GM12878 (cell line): Measurements from ENCODE around the gene NUP54.

Experiments
- ASH2L ChIP-seq: fragments of 300-600, 200-600 bp; sonication (generic); IDR thresholded peaks from 2 replicates; pipeline ENCODE4 v1.6.1; 2017; ENCODE audit warnings: low read depth, mild to moderate bottlenecking, borderline replicate concordance
- CEBPB ChIP-seq, 2 experiments: fragments of 150-350 bp in 1 of 2; IDR thresholded peaks; 2 replicates each; pipeline ENCODE4 v1.6.1; 2012 to 2014; ENCODE audit warnings: low read depth in 2 of 2, low read length in 2 of 2, borderline replicate concordance in 1 of 2, inconsistent platforms in 1 of 2
- CTCF ChIP-seq, 3 experiments: IDR thresholded peaks in 2 of 3; conservative IDR thresholded peaks in 1 of 3; 2 replicates each; pipeline ENCODE4 v1.5.1; 2011; ENCODE audit warnings: low read depth in 3 of 3, low read length in 3 of 3, mild to moderate bottlenecking in 3 of 3, control low read depth in 2 of 3, moderate library complexity in 2 of 3, inconsistent platforms in 1 of 3, mixed read lengths in 1 of 3; ENCODE audit not compliant: control insufficient read depth in 2 of 3, insufficient read depth in 1 of 3; ENCODE audit errors: extremely low read depth in 1 of 3
- E4F1 ChIP-seq: fragments of 450-650 bp; IDR thresholded peaks from 2 replicates; pipeline ENCODE4 v1.6.1; 2018; ENCODE audit warnings: borderline replicate concordance, mild to moderate bottlenecking; ENCODE audit not compliant: partially characterized antibody
- EP300 ChIP-seq, 2 experiments: fragments of 150-350 bp in 1 of 2; IDR thresholded peaks; 2 replicates each; pipeline ENCODE4 v1.6.1; 2011 to 2012; ENCODE audit warnings: low read depth in 2 of 2, low read length in 2 of 2, borderline replicate concordance in 1 of 2, improper control_type of control experiment in 1 of 2, inconsistent platforms in 1 of 2; ENCODE audit not compliant: control insufficient read depth in 1 of 2
- EZH2 ChIP-seq: IDR thresholded peaks from 2 replicates; pipeline ENCODE4 v1.6.1; 2012; ENCODE audit warnings: low read depth, mild to moderate bottlenecking, control low read depth, inconsistent platforms, low read length, borderline replicate concordance; ENCODE audit not compliant: control insufficient read depth
- KDM1A ChIP-seq: fragments of 200-600 bp; sonication (generic); IDR thresholded peaks from 2 replicates; pipeline ENCODE4 v1.6.1; 2016; ENCODE audit warnings: borderline replicate concordance
- MAX ChIP-seq: IDR thresholded peaks from 2 replicates; pipeline ENCODE4 v1.6.1; 2012; ENCODE audit warnings: low read depth, low read length, improper control_type of control experiment
- PBX3 ChIP-seq: IDR thresholded peaks from 2 replicates; pipeline ENCODE4 v1.6.1; 2011; ENCODE audit warnings: mild to moderate bottlenecking, low read depth, low read length, moderate library complexity; ENCODE audit not compliant: insufficient replicate concordance
- POLR2A ChIP-seq: IDR thresholded peaks from 2 replicates; pipeline ENCODE4 v1.6.1; 2011; ENCODE audit warnings: low read depth, mild to moderate bottlenecking, low read length
- REST ChIP-seq: IDR thresholded peaks from 2 replicates; pipeline ENCODE4 v1.6.1; 2012; ENCODE audit warnings: mild to moderate bottlenecking, low read depth, low read length
- SIN3A ChIP-seq: IDR thresholded peaks from 2 replicates; pipeline ENCODE4 v1.6.1; 2012; ENCODE audit warnings: low read depth, low read length, improper control_type of control experiment
- ZBTB33 ChIP-seq: fragments of 450-650 bp; IDR thresholded peaks from 2 replicates; pipeline ENCODE4 v1.6.1; 2017; ENCODE audit warnings: mild to moderate bottlenecking
- ZNF274 ChIP-seq: IDR thresholded peaks from one replicate; pipeline ENCODE4 v1.8.0; 2011; ENCODE audit not compliant: insufficient read length, insufficient read depth

- TF ChIP-seq EZH2 (no peak), KDM1A (no peak), CTCF (IDR thresholded peaks at IDR 0.05 in 2 of 3, conservative IDR thresholded peaks at IDR 0.05 in 1 of 3; ENCODE audit: control insufficient read depth in 2 of 3, extremely low read depth in 1 of 3, insufficient read depth in 1 of 3, low read depth in 3 of 3, low read length in 3 of 3) (no peak), ZBTB33 (no peak), ZNF274 (no peak), EP300 (IDR thresholded peaks at IDR 0.05; ENCODE audit: borderline replicate concordance in 1 of 2, control insufficient read depth in 1 of 2, low read depth in 2 of 2, low read length in 2 of 2) (0 out of 4 replicates have a peak, but pooled peaks of 1 of the 2 experiments have one; percentile 37), ASH2L (peak; percentile 80; the same call in 1 of the 2 replicates), MAX (peak; percentile 86), PBX3 (no peak), CEBPB (IDR thresholded peaks at IDR 0.05; ENCODE audit: borderline replicate concordance in 1 of 2, low read depth in 2 of 2, low read length in 2 of 2) (no peak), SIN3A (peak; percentile 90), POLR2A (peak; percentile 95), E4F1 (peak; percentile 90), REST (peak; percentile 46; the same call in 1 of the 2 replicates)
Observed at GRCh38 chr4:76148142-76148865, at the start of gene NUP54.
